OCI-LY3 (cell line): Measurements from ENCODE around the gene CASR.
"Not testable (repeated sequence)": the region's sequence is repeated elsewhere in the genome, so short reads cannot be mapped to it uniquely, and the experiment has no call there.

ENCODE experiments used
- H2AFZ ChIP-seq: fragments of 200-600, 300-600 bp; shearing (Covaris generic); 2 replicates; pipeline ENCODE4 v1.6.0; 2014; ENCODE audit warnings: antibody characterized with exemption, low read depth, low read length
- H3K27ac ChIP-seq: fragments of 200-600, 300-600 bp; sonication (generic); 2 replicates; pipeline ENCODE4 v1.5.1; 2014; ENCODE audit warnings: mild to moderate bottlenecking, low read length, moderate library complexity, mixed read lengths
- H3K27me3 ChIP-seq: fragments of 200-600, 300-600 bp; sonication (generic); 2 replicates; pipeline ENCODE4 v1.6.1; 2014; ENCODE audit warnings: low read depth, low read length, mixed read lengths
- H3K36me3 ChIP-seq: fragments of 200-600, 300-600 bp; sonication (generic); replicated peaks from 2 replicates; pipeline ENCODE3; 2014; ENCODE audit warnings: low read depth, low read length, mixed read lengths
- H3K4me1 ChIP-seq: fragments of 300-600, 200-600 bp; sonication (generic); 2 replicates; pipeline ENCODE4 v1.6.1; 2014; ENCODE audit warnings: low read length, mixed read lengths
- H3K4me2 ChIP-seq: fragments of 200-600, 300-600 bp; sonication (generic); 2 replicates; pipeline ENCODE4 v1.6.1; 2014; ENCODE audit warnings: low read length, mixed read lengths
- H3K4me3 ChIP-seq: fragments of 300-600, 200-600 bp; sonication (generic); 2 replicates; pipeline ENCODE4 v1.5.1; 2014; ENCODE audit warnings: antibody characterized with exemption, mild to moderate bottlenecking, low read length, moderate library complexity
- H3K79me2 ChIP-seq: fragments of 300-600, 200-600 bp; shearing (Covaris generic); 2 replicates; pipeline ENCODE4 v1.6.1; 2014; ENCODE audit warnings: mild to moderate bottlenecking, low read length, mixed read lengths
- H3K9ac ChIP-seq: fragments of 300-600, 200-600 bp; shearing (Covaris generic); 2 replicates; pipeline ENCODE4 v1.6.0; 2014; ENCODE audit warnings: mild to moderate bottlenecking, low read length, moderate library complexity
- H3K9me3 ChIP-seq: fragments of 200-600, 300-600 bp; shearing (Covaris generic); 2 replicates; pipeline ENCODE4 v1.6.1; 2014; ENCODE audit warnings: low read length, mixed read lengths; ENCODE audit not compliant: insufficient read depth
- H4K20me1 ChIP-seq: fragments of 200-600, 300-600 bp; sonication (generic); 2 replicates; pipeline ENCODE4 v1.6.1; 2016; ENCODE audit warnings: low read length, mixed read lengths; ENCODE audit not compliant: insufficient read depth
- CTCF ChIP-seq: fragments of 200-600, 300-600 bp; sonication (generic); IDR thresholded peaks from 2 replicates; pipeline ENCODE4 v1.5.1; 2014; ENCODE audit warnings: antibody characterized with exemption, low read length, low read depth
- EZH2phosphoT487 ChIP-seq: fragments of 200-600 bp; shearing (Covaris generic); IDR thresholded peaks from 2 replicates; pipeline ENCODE4 v1.6.1; 2018; ENCODE audit warnings: antibody characterized with exemption, mixed run types, low read depth

Gene CASR

GRCh38 chr3:122151480-122151879 lies 32.0 kb upstream of the CASR start:
- peaks cover 31% of the 10 kb centered on the region for H3K4me1 ChIP-seq
- no peaks in the 10 kb centered on the region for H4K20me1 ChIP-seq
- H3K36me3 ChIP-seq = peaks cover 17% of the 10 kb centered on the region
- TF ChIP-seq CTCF = no peak
- TF ChIP-seq EZH2phosphoT487 = no peak
- H3K9ac ChIP-seq = no peak overlapping the region
- no peaks in the 10 kb centered on the region for H3K27me3 ChIP-seq
- H2AFZ ChIP-seq = no peak overlapping the region
- no peak overlapping the region for H3K27ac ChIP-seq
- peaks cover 28% of the 10 kb centered on the region for H3K9me3 ChIP-seq
- no peaks in the 10 kb centered on the region for H3K79me2 ChIP-seq
- no peak overlapping the region for H3K4me2 ChIP-seq
- no peak overlapping the region for H3K4me3 ChIP-seq

- H3K9ac ChIP-seq, H2AFZ ChIP-seq, H3K4me3 ChIP-seq, H3K27me3 ChIP-seq, H3K27ac ChIP-seq, H3K4me1 ChIP-seq, H3K9me3 ChIP-seq, H3K36me3 ChIP-seq, H3K4me2 ChIP-seq, H4K20me1 ChIP-seq, H3K79me2 ChIP-seq: not testable (repeated sequence)
Observed at GRCh38 chr3:122164983-122165382, 18.5 kb upstream of the CASR start.

GRCh38 chr3:122167630-122168029 lies 15.8 kb upstream of the CASR start:
- Histone ChIP-seq H3K4me1 (no peaks in the 10 kb centered on the region), H3K36me3 (no peaks in the 10 kb centered on the region), H3K9ac (no peak overlapping the region), H3K27ac (no peak overlapping the region), H4K20me1 (no peaks in the 10 kb centered on the region), H3K79me2 (no peaks in the 10 kb centered on the region), H3K9me3 (0 out of 2 replicates have a peak, but pooled peaks cover 6% of the 10 kb centered on the region), H3K4me2 (no peak overlapping the region), H3K27me3 (no peaks in the 10 kb centered on the region), H2AFZ (no peak overlapping the region), H3K4me3 (no peak overlapping the region)
- no peak for TF ChIP-seq CTCF
- no peak for TF ChIP-seq EZH2phosphoT487

- H3K36me3 ChIP-seq = no peaks in the 10 kb centered on the region
- H3K9ac ChIP-seq = no peak overlapping the region
- H3K27ac ChIP-seq = no peak overlapping the region
- 0 out of 2 replicates have a peak, but pooled peaks cover 8% of the 10 kb centered on the region for H3K9me3 ChIP-seq
- H4K20me1 ChIP-seq = no peaks in the 10 kb centered on the region
- H2AFZ ChIP-seq = no peak overlapping the region
- H3K4me2 ChIP-seq = no peak overlapping the region
- H3K4me1 ChIP-seq = no peaks in the 10 kb centered on the region
- TF ChIP-seq CTCF (no peak), EZH2phosphoT487 (no peak)
- H3K4me3 ChIP-seq = no peak overlapping the region
- H3K79me2 ChIP-seq = no peaks in the 10 kb centered on the region
- no peaks in the 10 kb centered on the region for H3K27me3 ChIP-seq
Observed at GRCh38 chr3:122168044-122168443, 15.4 kb upstream of the CASR start.

- no peaks in the 10 kb centered on the region for H4K20me1 ChIP-seq
- TF ChIP-seq EZH2phosphoT487 = no peak
- TF ChIP-seq CTCF = no peak
- peaks cover 16% of the 10 kb centered on the region; the same call in 1 of the 2 replicates for H3K9me3 ChIP-seq
- no peaks in the 10 kb centered on the region for H3K27me3 ChIP-seq
- no peak overlapping the region for H2AFZ ChIP-seq
- H3K36me3 ChIP-seq = peaks cover 4% of the 10 kb centered on the region
- H3K27ac ChIP-seq = no peak overlapping the region
- H3K4me2 ChIP-seq = no peak overlapping the region
- no peaks in the 10 kb centered on the region for H3K79me2 ChIP-seq
- H3K4me3 ChIP-seq = no peak overlapping the region
- H3K9ac ChIP-seq = no peak overlapping the region
- no peaks in the 10 kb centered on the region for H3K4me1 ChIP-seq
Observed at GRCh38 chr3:122169911-122170310, 13.6 kb upstream of the CASR start.

- not testable (repeated sequence) for H3K4me1 ChIP-seq, H3K4me3 ChIP-seq, H3K79me2 ChIP-seq, H3K27me3 ChIP-seq, H3K4me2 ChIP-seq, H4K20me1 ChIP-seq, H3K27ac ChIP-seq, H3K36me3 ChIP-seq, H3K9ac ChIP-seq, H2AFZ ChIP-seq
- peaks cover 16% of the 10 kb centered on the region; the same call in 1 of the 2 replicates for H3K9me3 ChIP-seq
Observed at GRCh38 chr3:122171361-122171760, 12.1 kb upstream of the CASR start.
